HTERT RPE-1 (cell line): Measurements from ENCODE around the gene HIBADH.

Experiments used
- in situ Hi-C: fragments of 300-500 bp; cut with MboI; formaldehyde crosslinking; loops from 4 replicates; pipeline ENCODE4 v1.14.3; 2020; ENCODE audit warnings: low sequenced_read_pairs

HIBADH gene

GRCh38 chr7:27662490-27663205 lies at the start of gene HIBADH:
Gene HIBADH, minus strand, starts transcription at chr7:27662883. Its CDS starts 95 bp downstream, at chr7:27662788.
- in situ Hi-C loops = no loop called here

- in situ Hi-C loops = no loop called here
These were observed 49.5 kb upstream of the HIBADH start for GRCh38 chr7:27712217-27712616.

- in situ Hi-C loops = no loop called here
These were observed 46.7 kb upstream of the HIBADH start for GRCh38 chr7:27709137-27710075.

GRCh38 chr7:27708485-27708884 lies 45.8 kb upstream of the HIBADH start:
- in situ Hi-C loops = no loop called here

- in situ Hi-C loops = no loop called here
These were observed 42.5 kb upstream of the HIBADH start for GRCh38 chr7:27705200-27705594.

GRCh38 chr7:27704422-27705199 lies 41.9 kb upstream of the HIBADH start:
- in situ Hi-C loops = no loop called here

GRCh38 chr7:27703181-27703580 lies 40.5 kb upstream of the HIBADH start:
- in situ Hi-C loops = no loop called here

- in situ Hi-C loops = no loop called here
These were observed 37.8 kb upstream of the HIBADH start for GRCh38 chr7:27700501-27700900.

- in situ Hi-C loops = no loop called here
These were observed 37.1 kb upstream of the HIBADH start for GRCh38 chr7:27699751-27700150.

GRCh38 chr7:27697861-27698430 lies 35.3 kb upstream of the HIBADH start:
- in situ Hi-C loops = no loop called here

- in situ Hi-C loops = no loop called here
These were observed 32.4 kb upstream of the HIBADH start for GRCh38 chr7:27695096-27695495.

- in situ Hi-C loops = no loop called here
These were observed 31.1 kb upstream of the HIBADH start for GRCh38 chr7:27693794-27694193.

- in situ Hi-C loops = no loop called here
These were observed 28.0 kb upstream of the HIBADH start for GRCh38 chr7:27690649-27691048.

- in situ Hi-C loops = no loop called here
These were observed 27.0 kb upstream of the HIBADH start for GRCh38 chr7:27689591-27690164.

GRCh38 chr7:27689150-27689549 lies 26.5 kb upstream of the HIBADH start:
- in situ Hi-C loops = no loop called here

GRCh38 chr7:27688646-27689045 lies 26.0 kb upstream of the HIBADH start:
- in situ Hi-C loops = no loop called here

- in situ Hi-C loops = no loop called here
These were observed 25.4 kb upstream of the HIBADH start for GRCh38 chr7:27688056-27688455.

GRCh38 chr7:27686315-27686714 lies 23.6 kb upstream of the HIBADH start:
- in situ Hi-C loops = no loop called here

- in situ Hi-C loops = no loop called here
These were observed 23.2 kb upstream of the HIBADH start for GRCh38 chr7:27685893-27686292.

- in situ Hi-C loops = no loop called here
These were observed 22.5 kb upstream of the HIBADH start for GRCh38 chr7:27685209-27685608.

GRCh38 chr7:27684491-27684890 lies 21.8 kb upstream of the HIBADH start:
- in situ Hi-C loops = no loop called here
